ENCODE results near the gene TMEM221.
"Not testable (repeated sequence)": the region's sequence is repeated elsewhere in the genome, so short reads cannot be mapped to it uniquely, and the experiment has no call there.

The TMEM221 gene

GRCh38 chr19:17448131-17448967, at the start of gene TMEM221:
Gene TMEM221, minus strand, starts transcription at chr19:17448668. Its CDS starts 206 bp downstream, at chr19:17448462.
- no peak for DNase-seq

- DNase-seq: no peak
Observed at GRCh38 chr19:17497149-17497798, 48.8 kb upstream of the TMEM221 start.

- no peak for DNase-seq
Observed at GRCh38 chr19:17496337-17496997, 48.0 kb upstream of the TMEM221 start.

- DNase-seq: no peak
Observed at GRCh38 chr19:17495639-17496296, 47.3 kb upstream of the TMEM221 start.

GRCh38 chr19:17491287-17491686, 42.8 kb upstream of the TMEM221 start:
- no peak for DNase-seq

GRCh38 chr19:17490411-17490810, 41.9 kb upstream of the TMEM221 start:
- no peak for DNase-seq

- no peak for DNase-seq
Observed at GRCh38 chr19:17489392-17490030, 41.0 kb upstream of the TMEM221 start.

- no peak for DNase-seq
Observed at GRCh38 chr19:17488593-17489391, 40.3 kb upstream of the TMEM221 start.

GRCh38 chr19:17487284-17488121, 39.0 kb upstream of the TMEM221 start:
- DNase-seq: no peak

- no peak for DNase-seq
Observed at GRCh38 chr19:17486545-17487240, 38.2 kb upstream of the TMEM221 start.

GRCh38 chr19:17484520-17485185, 36.2 kb upstream of the TMEM221 start:
- no peak for DNase-seq

GRCh38 chr19:17483605-17484002, 35.1 kb upstream of the TMEM221 start:
- no peak for DNase-seq

GRCh38 chr19:17482877-17483604, 34.6 kb upstream of the TMEM221 start:
- no peak for DNase-seq

GRCh38 chr19:17481986-17482385, 33.5 kb upstream of the TMEM221 start:
- no peak for DNase-seq

GRCh38 chr19:17479325-17479791, 30.9 kb upstream of the TMEM221 start:
- DNase-seq: no peak

GRCh38 chr19:17475541-17476115, 27.2 kb upstream of the TMEM221 start:
- DNase-seq: no peak

GRCh38 chr19:17475011-17475540, 26.6 kb upstream of the TMEM221 start:
- DNase-seq: not testable (repeated sequence)

GRCh38 chr19:17473041-17473440, 24.6 kb upstream of the TMEM221 start:
- no peak for DNase-seq
